SH-SY5Y (cell line): ENCODE results near the gene RPS6KA2.

Experiments
- GATA2 ChIP-seq: IDR thresholded peaks from 2 replicates; pipeline ENCODE4 v1.6.1; 2011; ENCODE audit warnings: mild to moderate bottlenecking, low read depth, low read length
- GATA3 ChIP-seq: IDR thresholded peaks from 2 replicates; pipeline ENCODE4 v1.6.1; 2011; ENCODE audit warnings: low read depth, mild to moderate bottlenecking, low read length, moderate library complexity

DNA sequence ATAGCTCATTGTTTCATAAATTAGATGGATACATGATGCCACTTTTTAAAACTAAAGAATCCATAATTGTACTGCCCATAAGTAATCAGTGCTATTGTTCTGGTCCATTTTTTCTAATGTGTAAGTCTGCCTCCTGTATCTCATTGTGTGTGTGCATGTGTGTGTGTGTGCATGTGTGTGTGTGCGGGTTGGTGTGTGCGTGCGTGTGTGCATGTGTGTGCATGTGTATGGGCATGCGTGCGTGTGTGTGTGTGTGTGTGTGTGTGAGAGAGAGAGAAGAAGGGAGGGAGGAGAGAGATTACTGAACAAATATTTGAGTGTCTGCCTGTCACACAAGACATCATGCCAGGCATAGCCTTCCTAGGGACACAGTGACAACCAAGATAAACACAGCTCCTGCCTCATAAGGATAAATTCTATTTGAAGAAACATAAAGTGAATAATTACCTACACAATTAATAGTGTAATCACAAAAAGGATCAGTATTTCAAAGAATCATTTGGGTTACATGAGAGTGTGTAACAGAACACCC lies 33.2 kb upstream of the RPS6KA2 start:
- no peak for TF ChIP-seq GATA2
- TF ChIP-seq GATA3 = no peak
